Activated CD4-positive, alpha-beta T cell treated with anti-CD3 and anti-CD28 coated beads, Interleukin-2, amount 50 U/mL, for 1 hour (primary cell): ENCODE data around the gene SCLY.

Experiments
- DNase-seq: peaks from one replicate; pipeline ENCODE4 v3.0.0-alpha.2; 2020

The SCLY gene

DNA sequence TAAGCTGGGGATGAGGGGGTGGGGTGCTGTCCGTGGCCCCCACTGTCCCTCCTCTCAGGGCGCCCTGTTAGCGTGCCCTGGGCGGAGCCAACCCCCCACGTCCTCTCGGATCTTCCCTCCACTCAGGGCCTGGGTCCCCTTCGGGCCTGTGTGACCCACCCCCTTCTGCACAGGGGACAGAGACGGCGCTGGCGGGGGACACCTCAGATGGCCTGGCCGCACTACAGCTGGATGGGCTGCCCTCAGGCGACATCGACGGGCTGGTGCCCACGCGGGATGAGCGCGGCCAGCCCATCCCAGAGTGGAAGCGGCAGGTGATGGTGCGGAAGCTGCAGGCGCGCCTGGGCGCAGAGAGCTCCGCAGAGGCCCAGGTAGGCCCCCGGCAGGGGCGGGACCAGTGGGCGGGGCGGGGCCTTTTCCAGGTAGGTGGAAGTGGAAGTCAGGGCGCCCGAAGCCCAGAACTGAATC, 67.8 kb downstream of the SCLY start:
- no peak for DNase-seq

DNA sequence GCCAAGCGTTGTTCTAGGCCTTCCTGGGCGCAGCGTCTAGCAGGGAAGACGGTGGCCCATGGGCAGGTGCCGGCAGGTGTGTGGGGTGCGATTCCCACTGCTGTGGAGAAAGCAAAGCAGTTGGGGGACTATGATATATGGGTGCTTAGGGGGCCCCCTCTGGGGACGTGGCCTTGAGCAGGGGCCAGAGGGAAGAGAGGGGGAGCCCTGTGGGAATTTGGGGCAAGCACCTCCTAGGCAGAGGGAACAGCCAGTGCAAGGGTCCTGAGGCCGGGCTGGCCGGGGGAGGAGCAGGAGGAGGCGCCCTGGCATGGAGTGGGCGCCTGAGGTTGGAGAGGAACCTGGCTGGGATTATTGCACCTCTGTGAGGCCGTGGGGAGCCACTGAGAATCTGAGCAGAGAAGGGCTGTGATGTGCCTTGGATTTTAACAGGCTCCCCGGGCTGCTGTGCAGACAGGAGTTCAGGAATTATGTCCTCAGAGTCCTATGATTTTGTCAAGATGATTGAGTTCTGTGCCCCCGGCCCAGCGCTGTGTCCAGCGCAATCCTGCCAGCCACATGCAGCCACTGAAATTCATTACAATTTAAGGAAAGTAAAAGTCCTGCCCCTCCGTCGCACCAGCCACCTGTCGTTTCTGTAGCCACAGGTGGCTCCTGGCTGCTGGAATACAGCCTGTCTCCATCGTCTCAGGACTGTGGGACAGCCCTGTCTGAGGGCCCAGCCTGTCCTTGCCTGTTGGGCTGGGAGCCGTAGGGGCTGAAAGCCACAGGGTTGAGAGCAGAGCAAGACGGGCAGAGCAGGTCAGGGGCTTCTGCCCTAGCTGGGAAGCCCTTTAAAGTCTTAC, 68.6 kb downstream of the SCLY start:
- DNase-seq: no peak

DNA sequence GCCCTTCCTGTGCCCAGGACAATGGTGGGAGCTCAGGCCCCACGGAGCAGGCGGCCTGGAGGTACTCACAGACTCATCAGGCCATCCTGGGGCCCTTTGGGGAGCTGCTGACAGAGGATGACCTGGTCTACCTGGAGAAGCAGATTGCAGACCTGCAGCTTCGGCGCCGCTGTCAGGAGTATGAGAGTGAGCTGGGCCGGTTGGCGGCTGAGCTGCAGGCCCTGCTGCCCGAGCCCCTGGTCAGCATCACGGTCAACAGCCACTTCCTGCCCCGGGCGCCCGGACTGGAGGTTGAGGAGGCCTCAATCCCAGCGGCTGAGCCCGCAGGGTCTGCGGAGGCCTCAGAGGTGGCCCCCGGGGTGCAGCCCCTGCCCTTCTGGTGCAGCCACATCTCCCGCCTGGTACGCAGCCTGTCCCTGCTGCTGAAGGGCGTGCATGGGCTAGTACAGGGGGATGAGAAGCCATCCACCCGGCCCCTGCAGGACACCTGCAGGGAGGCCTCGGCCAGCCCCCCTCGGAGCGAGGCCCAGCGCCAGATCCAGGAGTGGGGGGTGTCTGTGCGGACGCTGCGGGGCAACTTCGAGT, 69.4 kb downstream of the SCLY start:
- no peak for DNase-seq

DNA sequence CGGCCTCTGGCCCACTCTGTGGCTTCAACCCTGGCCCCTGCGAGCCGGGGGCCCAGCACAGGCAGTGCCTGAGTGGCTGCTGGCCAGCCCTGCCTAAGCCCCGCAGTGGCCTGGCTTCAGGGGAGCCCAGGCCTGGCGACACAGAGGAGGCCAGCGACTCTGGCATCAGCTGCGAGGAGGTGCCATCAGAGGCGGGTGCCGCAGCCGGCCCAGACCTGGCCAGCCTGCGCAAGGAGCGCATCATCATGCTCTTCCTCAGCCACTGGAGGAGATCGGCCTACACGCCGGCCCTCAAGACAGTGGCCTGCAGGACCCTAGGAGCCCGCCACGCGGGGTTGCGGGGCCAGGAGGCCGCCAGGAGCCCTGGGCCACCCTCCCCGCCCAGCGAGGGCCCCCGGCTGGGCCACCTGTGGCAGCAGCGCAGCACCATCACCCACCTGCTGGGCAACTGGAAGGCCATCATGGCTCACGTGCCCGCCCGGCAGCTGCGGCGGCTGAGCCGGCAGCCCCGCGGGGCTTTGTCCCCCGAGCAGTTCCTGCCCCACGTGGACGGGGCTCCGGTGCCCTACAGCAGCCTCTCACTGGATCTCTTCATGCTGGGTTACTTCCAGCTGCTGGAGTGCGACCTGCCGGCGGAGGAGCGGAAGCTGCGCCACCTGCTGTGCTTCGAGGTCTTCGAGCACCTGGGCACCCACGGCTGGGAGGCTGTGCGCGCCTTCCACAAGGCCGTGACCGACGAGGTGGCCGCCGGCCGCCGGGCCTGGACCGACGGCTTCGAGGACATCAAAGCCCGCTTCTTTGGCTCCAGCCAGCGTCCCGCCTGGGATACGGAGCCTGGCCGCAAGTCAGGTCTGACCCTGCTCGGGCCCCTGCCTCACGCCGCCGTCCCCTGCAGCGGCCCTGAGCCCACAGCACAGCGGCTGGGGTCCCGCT, 70.2 kb downstream of the SCLY start:
- DNase-seq: no peak

DNA sequence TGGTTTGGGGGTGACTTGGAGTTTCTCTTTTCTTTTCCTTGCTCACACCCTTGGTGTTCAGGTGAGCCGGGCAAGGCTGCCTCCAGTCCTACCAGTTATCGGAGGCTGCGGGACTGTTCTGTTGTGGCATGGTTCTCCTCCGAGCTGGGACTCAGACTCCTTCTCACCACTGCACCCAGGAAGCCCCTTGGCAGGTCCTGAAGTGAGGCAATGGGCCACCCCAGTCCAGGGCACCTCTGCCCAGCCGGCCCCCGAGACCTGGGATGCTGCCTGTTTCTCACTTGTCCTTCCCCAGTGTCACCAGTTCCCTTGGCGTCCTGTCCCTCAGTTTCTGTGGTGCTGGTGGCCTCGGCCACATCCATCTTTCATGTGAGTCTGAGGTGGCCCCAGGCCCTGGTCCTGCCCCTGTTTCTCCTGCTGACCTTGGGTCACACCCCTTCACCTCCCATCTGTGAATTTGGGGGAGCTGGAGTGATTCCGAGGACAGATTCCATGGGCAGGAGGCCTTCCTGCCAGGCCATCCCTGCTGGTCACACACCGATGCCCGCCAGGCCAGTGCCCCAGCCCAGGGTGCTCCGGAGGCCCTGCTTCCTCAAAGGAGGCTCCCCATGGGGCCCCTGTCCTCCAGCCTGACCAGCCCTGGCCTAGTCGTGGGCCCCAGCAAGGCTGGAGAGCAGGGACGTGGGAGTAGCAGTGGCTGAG, 71.1 kb downstream of the SCLY start:
- DNase-seq: no peak

DNA sequence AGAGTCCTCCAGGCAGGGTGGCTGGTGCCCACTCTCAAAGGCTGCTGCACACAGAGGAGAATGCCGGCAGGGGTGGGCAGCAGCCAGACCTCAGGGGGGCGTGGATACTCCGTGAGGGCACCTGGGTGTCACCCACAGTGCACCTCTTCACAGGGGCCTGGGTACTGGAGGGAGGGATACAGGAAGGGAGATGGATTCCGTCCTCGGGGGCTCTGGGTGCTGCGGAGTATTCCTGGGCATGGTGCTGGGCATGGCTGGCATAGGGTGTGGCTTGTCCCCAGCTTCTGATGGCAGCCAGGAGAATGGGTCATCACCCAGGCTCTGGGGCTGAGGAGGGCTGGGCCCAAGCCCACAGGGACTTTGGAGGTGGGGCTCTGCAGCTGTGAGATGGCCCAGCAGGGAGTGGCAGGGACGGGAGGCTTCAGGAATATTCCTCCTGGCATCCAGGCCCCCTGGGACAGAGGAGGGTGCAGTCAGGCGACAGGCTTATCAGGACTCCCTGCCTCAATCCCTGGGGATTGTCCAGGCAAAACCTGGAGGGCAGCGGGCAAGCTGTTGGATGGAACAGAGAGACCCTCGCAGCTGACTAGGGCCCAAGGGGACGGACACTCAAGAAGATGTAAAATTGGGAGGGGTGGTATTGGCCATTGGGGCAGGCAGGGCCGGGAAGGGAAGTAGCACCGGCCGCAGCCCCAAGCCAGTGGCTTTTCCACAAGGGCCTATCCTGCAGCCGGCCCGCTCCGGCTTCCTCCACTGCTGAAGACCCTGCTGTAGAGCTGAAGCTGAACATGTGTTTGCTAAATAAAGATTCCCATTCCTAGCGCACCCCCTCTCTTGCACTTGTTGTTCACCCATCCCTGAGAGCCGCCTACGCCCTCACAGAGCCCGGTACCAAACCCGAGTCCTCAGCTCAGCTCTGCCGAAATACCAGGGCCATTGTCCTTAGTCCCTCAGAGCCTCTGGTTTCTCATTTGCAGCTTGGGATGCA, 72.0 kb downstream of the SCLY start:
- no peak for DNase-seq

DNA sequence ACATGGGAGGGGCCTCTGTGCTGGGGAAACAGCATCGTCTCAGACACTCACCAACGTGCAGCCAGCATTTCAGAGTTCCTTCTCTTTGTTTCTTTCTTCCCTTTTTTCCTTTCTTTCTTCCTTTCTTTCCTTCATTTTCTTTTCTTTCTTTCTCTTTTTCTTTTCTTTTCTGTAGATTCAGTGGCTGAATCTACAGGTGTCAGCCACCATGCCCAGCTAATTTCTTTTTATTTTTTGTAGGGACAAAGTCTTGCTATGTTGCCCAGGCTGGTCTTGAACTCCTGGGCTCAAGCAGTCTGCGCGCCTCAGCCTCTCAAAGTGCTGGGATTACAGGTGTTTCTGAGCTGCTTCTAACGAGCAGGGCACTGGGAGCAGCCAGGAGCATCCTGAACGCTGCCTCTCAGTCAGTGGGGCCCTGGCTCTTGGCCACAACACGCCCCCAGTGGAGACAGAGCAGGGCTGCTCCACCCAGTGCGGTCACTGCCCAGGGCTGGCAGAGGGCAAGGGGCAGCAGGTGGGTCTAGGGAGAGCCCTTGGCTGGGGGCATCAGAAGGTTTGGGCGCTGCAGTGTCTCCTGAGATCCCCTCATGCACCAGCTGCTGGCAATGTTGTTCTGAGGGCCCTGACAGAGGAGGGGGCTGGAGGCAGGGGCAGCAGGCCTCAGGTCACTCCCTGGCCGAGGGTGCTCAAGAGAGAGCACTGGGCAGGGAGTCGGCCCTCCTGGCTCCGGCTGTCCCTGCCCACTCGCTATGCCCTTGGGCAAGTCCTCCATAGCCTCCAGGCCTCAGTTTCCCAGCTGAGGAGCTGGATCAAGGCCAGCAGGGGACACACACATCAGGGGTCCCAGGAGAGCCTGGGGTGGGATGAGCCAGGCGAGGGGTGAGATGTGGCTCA, 72.9 kb downstream of the SCLY start:
- no peak for DNase-seq

DNA sequence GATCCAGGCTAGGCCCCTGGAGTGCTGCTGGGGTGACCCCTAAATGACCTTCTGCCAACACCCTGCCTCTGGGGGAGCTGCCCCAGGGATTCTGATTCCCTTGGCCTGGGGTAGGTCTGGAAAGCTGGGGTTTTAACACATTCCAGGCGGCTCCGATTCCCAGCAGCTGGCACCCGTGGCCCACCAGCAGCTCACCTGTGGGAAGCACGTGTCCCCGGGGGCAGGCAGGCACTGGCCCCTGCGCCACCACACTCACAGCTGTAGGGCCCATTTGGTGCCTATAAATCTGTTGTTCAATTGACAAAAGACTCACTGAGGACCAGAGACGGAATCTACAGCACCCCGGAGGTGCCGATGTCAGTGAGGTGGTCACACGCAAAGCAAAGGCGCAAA, 73.6 kb downstream of the SCLY start:
- no peak for DNase-seq

DNA sequence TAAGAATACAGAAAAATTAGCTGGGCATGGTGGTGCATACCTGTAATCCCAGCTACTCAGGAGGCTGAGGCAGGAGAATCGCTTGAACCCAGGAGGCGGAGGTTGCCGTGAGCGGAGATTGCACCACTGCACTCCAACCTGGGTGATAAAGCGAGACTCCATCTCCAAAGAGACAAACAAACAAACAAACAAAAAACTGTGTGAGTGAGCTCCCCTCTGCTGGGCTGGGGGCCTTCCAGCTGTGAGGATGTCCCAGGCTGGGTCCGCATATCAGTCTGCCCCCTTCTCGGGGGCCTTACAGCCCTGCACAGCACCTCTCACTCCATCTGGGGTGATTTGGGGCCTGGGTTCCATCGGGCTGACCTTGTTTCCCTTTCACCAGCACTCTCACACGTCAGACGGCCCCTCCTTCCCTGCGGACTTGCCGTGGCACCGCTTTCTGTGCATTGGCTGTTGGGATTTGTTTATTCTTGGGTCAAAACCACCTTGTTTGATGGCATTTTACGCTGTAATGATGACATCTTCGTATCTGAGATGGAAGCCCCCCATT, 74.9 kb downstream of the SCLY start:
- DNase-seq: no peak

DNA sequence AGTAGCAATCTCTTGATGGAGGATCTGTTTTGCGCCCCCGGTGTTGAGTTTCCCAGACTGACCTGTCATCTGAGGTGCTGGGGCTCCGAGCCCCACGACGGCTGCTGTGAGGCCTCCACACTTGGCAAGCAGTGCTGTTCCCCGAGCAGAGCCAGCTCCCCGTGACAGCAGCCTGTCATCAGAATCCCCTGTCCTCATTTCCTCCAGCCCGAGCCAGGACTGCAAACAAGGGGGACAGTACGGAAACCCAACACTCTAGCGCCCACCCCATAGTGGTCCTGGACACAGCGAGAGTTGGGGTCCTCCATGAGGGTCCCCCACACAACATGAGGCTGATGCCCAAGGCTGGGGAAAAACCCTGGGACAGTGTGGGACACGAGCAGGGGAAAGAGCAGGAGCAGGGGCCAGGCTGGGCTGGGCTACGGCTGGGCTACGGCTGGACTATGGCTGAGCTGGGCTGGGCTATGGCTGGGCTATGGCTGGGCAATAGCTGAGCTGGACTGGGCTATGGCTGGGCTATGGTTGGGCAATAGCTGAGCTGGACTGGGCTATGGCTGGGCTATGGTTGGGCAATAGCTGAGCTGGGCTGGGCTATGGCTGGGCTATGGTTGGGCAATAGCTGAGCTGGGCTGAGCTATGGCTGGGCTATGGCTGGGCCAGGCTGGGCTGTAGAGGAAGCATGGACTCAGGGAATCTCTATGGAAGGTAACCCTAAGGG, 76.2 kb downstream of the SCLY start:
- no peak for DNase-seq

DNA sequence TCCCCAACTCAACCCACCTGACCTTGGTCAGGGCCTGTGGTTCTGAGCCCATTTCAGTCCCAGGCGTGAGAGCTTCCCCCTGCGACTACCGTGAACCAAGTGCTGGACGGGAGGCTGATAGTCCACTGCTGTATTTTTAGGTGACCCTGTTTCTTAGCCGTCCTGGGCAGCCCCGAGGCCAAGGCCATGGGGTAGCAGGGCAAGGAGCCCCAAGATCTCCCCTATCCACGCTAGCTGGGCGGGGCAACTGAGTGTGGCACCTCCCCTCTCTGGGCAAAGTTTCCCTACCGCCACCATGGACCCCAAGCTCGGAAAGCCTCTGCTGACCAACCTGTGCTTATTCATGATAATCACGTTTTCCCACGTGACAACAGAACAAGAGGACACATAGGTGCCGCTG, 77.1 kb downstream of the SCLY start:
- no peak for DNase-seq

DNA sequence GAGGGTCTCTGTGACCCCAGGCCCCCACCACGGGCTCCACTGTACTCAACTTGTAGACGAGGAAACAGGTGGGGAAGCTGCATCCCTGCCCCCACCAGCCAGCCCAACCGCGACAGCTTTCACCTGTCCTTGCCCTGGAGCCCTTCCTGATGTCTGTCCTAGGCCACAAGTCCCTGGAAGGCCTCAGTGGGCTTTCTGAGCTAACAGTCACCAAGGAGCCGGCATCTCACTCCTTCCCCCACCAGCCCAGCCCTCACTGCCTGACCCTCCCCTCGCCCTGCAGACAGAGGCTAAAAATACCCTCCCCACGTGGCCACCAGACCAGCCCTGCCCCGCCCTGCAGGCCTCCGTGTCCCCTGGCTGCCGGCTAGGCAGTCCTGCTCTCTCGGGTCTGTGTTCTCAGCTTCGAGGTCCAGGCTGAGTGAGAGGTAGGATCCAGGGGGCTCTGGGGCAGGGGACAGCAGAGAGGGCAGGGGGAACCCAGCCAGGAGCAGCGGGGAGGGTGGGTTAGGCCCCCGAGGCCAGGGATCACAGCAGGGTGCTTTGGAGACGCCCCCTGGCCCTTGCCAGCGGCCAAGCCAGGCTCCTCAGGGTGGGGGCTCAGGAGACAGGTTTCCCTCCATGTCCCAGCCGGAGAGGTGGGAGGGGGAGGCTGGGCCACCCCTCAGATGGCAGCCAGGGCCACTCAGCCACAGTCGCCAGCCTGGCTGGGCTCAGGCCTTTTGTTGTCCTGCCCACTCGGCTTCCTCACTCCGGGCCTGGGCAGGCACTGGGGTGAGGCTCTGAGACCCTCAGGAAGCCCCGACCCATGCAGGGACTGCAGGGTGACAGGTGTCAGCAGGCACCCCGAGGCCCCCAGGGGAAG, 77.8 kb downstream of the SCLY start, which contains the start of gene KLHL30:
Gene KLHL30 (plus strand): TSS at position 338 of the 865 bp plus-strand sequence. CDS start 2,087 bp downstream, outside the sequence.
- no peak for DNase-seq

DNA sequence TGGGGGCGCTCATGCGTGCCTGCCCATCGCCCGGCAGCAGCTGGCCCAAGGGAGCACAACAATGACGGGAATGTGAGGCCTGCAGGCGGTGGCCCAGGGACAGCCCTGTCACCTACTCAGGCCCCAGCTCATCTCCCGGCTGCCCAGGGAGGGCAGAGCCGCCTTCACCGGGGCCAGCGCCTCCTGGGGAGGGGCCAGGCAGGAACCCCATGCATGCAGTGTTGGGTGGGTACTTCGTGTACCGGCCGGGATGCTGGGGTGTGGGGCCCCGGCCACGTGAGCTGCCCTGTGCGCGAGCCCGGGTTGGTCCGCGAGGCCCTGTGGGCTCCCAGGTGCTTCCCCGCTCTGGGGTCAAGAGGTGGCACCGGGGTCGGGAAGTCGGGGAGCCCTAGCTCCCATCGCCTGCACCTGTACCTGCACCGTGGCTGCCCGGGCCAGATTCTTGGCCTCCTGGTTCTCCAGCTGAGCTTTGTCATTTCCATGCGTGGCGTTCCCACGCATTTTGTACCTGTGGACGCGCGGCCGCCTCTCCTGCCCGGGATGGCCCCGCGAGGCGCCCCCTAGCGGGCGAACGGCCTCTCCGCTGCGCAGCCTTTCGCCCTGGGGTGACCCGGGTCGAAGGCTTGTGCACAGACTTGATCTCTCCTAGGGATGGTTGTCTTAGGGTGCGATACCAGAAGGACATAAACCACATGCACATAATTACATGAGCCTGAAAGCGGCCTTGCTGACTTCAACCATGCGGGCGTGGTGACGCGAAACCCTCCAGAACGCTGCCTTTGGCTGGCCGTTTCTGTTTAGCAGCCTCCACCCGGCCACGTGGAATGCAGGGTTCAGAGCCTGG, 78.6 kb downstream of the SCLY start:
- peak; percentile 13 for DNase-seq

DNA sequence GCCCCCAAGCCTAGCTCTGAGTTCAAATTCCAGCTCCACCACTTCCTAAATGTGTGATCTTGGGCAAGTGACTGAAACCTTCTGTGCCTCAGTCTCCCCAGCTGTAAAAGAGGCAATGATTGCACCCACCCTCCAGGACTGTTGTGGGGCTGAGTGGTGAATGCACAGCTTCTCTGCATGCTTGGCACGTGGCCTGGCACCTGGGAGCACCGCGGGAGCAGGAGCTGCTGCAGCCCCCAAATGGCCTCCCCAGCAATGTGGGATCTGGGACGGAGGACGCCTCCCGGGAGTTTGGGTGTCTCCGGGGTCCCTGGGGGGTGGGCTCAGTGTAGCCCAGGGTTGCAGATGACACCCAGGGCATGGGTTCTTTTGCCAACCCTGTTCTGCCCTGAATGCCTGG, 79.2 kb downstream of the SCLY start:
- no peak for DNase-seq

DNA sequence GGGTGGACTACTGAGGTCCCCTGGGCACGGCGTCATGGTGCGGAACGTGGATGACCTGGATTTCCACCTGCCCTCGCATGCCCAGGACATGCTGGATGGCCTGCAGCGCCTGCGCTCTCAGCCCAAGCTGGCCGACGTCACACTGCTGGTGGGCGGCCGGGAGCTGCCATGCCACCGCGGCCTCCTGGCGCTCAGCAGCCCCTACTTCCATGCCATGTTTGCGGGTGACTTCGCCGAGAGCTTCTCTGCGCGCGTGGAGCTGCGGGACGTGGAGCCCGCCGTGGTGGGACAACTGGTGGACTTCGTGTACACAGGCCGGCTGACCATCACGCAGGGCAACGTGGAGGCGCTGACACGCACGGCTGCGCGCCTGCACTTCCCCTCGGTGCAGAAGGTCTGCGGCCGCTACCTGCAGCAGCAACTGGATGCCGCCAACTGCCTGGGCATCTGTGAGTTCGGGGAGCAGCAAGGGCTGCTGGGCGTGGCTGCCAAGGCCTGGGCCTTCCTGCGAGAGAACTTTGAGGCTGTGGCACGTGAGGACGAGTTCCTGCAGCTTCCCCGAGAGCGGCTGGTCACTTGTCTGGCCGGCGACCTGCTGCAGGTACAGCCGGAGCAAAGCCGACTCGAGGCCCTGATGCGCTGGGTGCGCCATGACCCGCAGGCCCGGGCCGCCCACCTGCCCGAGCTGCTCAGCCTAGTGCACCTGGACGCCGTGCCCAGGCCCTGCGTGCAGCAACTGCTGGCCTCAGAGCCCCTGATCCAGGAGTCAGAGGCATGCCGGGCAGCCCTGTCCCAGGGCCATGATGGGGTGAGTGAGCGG, 80.1 kb downstream of the SCLY start:
- no peak for DNase-seq
